Nephron progenitor cell (in vitro differentiated cells): ENCODE results near the gene NPTX2.
A peak's percentile ranks its signal among the peaks of the same experiment; 100 is the strongest.

ENCODE experiments used
- DNase-seq: peaks from one replicate; pipeline ENCODE4 v3.0.0; 2021
- H3K27ac Mint-ChIP-seq: 2 replicates; pipeline ENCODE4 v1.8.0; 2021; ENCODE audit warnings: mild to moderate bottlenecking, moderate library complexity, mixed read lengths
- H3K27me3 Mint-ChIP-seq: 2 replicates; pipeline ENCODE4 v1.8.0; 2021; ENCODE audit warnings: mild to moderate bottlenecking, low read depth, mixed read lengths; ENCODE audit not compliant: poor library complexity
- H3K36me3 Mint-ChIP-seq: 2 replicates; pipeline ENCODE4 v1.8.0; 2021; ENCODE audit warnings: low read depth, mixed read lengths
- H3K4me1 Mint-ChIP-seq: 2 replicates; pipeline ENCODE4 v1.8.0; 2021; ENCODE audit warnings: mixed read lengths
- H3K4me3 Mint-ChIP-seq: 2 replicates; pipeline ENCODE4 v1.8.0; 2021; ENCODE audit warnings: mild to moderate bottlenecking, moderate library complexity, mixed read lengths
- H3K9me3 Mint-ChIP-seq: 2 replicates; pipeline ENCODE4 v1.8.0; 2021; ENCODE audit warnings: mild to moderate bottlenecking, moderate library complexity, mixed read lengths
- CTCF ChIP-seq: fragments of 200-600 bp; sonication (generic); IDR thresholded peaks from 2 replicates; pipeline ENCODE4 v1.5.0; 2021; ENCODE audit warnings: antibody characterized with exemption

NPTX2 gene

GRCh38 chr7:98641646-98642500, 24.8 kb downstream of the NPTX2 start:
- Mint-ChIP-seq H3K4me3 (no peak overlapping the region), H3K36me3 (no peaks in the 10 kb centered on the region), H3K27ac (peak overlapping the region; percentile 84), H3K27me3 (peaks cover 11% of the 10 kb centered on the region), H3K4me1 (peaks cover 18% of the 10 kb centered on the region), H3K9me3 (peaks cover 15% of the 10 kb centered on the region)
- peak; percentile 23 for DNase-seq
- TF ChIP-seq CTCF = no peak

- no peaks in the 10 kb centered on the region for H3K36me3 Mint-ChIP-seq
- TF ChIP-seq CTCF = no peak
- no peak overlapping the region for H3K4me3 Mint-ChIP-seq
- H3K27me3 Mint-ChIP-seq = peaks cover 15% of the 10 kb centered on the region
- H3K9me3 Mint-ChIP-seq = peaks cover 6% of the 10 kb centered on the region
- no peak for DNase-seq
- H3K27ac Mint-ChIP-seq = no peak overlapping the region
- H3K4me1 Mint-ChIP-seq = peaks cover 18% of the 10 kb centered on the region
Measured at GRCh38 chr7:98643236-98643985, 26.3 kb downstream of the NPTX2 start.

DNA sequence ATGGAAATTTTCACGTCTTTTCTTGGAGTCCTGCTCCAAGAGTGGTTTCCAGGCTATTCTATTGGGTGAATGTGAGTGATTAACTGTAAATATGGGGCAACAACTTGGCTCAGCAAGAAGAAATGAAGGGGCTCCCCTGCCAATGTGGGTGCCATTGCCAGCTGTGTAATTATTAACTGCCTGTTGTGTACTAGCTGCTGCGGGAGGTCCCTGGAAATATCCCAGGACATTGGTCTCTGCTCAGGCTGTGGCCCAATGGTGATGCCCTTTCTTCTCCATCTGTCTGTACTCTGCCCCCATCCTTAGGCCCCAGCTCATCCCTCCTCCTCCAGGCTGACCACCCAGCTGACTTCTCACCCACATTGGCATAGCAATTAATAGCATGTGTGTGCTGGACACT, 29.4 kb downstream of the NPTX2 start:
- Mint-ChIP-seq H3K27ac (no peak overlapping the region), H3K36me3 (no peaks in the 10 kb centered on the region), H3K27me3 (peaks cover 26% of the 10 kb centered on the region), H3K9me3 (no peaks in the 10 kb centered on the region), H3K4me3 (no peak overlapping the region), H3K4me1 (peaks cover 18% of the 10 kb centered on the region)
- no peak for TF ChIP-seq CTCF
- no peak for DNase-seq

- Mint-ChIP-seq H3K27ac (no peak overlapping the region), H3K4me3 (no peak overlapping the region), H3K36me3 (no peaks in the 10 kb centered on the region), H3K27me3 (peaks cover 26% of the 10 kb centered on the region), H3K9me3 (no peaks in the 10 kb centered on the region), H3K4me1 (peaks cover 12% of the 10 kb centered on the region)
- TF ChIP-seq CTCF = no peak
- DNase-seq = no peak
Measured at GRCh38 chr7:98647326-98647725, 30.2 kb downstream of the NPTX2 start.

- TF ChIP-seq CTCF = no peak
- Mint-ChIP-seq H3K9me3 (no peaks in the 10 kb centered on the region), H3K36me3 (no peaks in the 10 kb centered on the region), H3K4me3 (no peak overlapping the region), H3K27me3 (peaks cover 31% of the 10 kb centered on the region), H3K4me1 (peaks cover under 1% of the 10 kb centered on the region), H3K27ac (no peak overlapping the region)
- no peak for DNase-seq
Measured at GRCh38 chr7:98651760-98652159, 34.7 kb downstream of the NPTX2 start.
